CD8-positive, alpha-beta memory T cell (primary cell): Measurements from ENCODE around the gene PLEK. TPM values are rescaled to one million over a fixed set of nuclear protein-coding genes. Genes with fewer than 3 reads are reported as not detected.

Source experiments
- polyA plus RNA-seq: library from polyadenylated mRNA; unstranded; fragments of 300-500 nt; fragmentation: Illumina TruSeq; gene quantifications from one replicate; pipeline ENCODE4 v1.2.3, GENCODE V29; 2021
- total RNA-seq, 2 experiments: library from RNA; stranded (reverse); gene quantifications; one replicate each; pipeline ENCODE4 v1.2.3, GENCODE V29; 2021

PLEK gene
- total and polyA plus RNA-seq, 3 experiments from 2014 or later: 21.3 to 135 (median 23.0) TPM

Other genes with a start within 250 kb of the PLEK start
- gene PNO1, start 207.4 kb upstream of the PLEK start, total RNA-seq: 10 to 100 TPM; 38.1 to 42.0 TPM
- gene PNO1, start 207.4 kb upstream of the PLEK start, polyA plus RNA-seq: 18.1 TPM
- gene PPP3R1, start 112.8 kb upstream of the PLEK start, total RNA-seq: 10 to 100 TPM; 85.0 to 86.1 TPM
- 4.2 TPM for gene PPP3R1, start 112.8 kb upstream of the PLEK start, polyA plus RNA-seq
- under 1 TPM in 1 of 2 experiments, not detected in 1; 0.11 TPM for gene CNRIP1, start 45.3 kb upstream of the PLEK start, total RNA-seq
- gene CNRIP1, start 45.3 kb upstream of the PLEK start, polyA plus RNA-seq: not detected
- 1 to 10 TPM; 1.5 to 1.6 TPM for gene FBXO48, start 102.0 kb downstream of the PLEK start, total RNA-seq
- 0.79 TPM for gene FBXO48, start 102.0 kb downstream of the PLEK start, polyA plus RNA-seq
- 1 to 10 TPM; 3.6 to 4.0 TPM for gene APLF, start 102.3 kb downstream of the PLEK start, total RNA-seq
- 1.9 TPM for gene APLF, start 102.3 kb downstream of the PLEK start, polyA plus RNA-seq